Endothelial cell of umbilical vein (primary cell): ENCODE results near the gene CAPN1. TPM values are rescaled to one million over a fixed set of nuclear protein-coding genes. Genes with fewer than 3 reads are reported as not detected.
A peak's percentile ranks its signal among the peaks of the same experiment; 100 is the strongest.

Source experiments
- BruUV-seq: library from RNA; stranded (reverse); fragments of 400-500 nt; replicated peaks from 2 replicates; lab custom pipeline; 2021; lab: Mats Ljungman, UMichigan
- CTCF ChIA-PET: fragments of 300-600, 350-600 bp; sonication (Branson Sonifier 250); formaldehyde crosslinking; loops from one replicate; lab custom pipeline; 2021; ENCODE audit warnings: antibody characterized with exemption, inconsistent platforms; lab: Charles Lee
- POLR2A ChIA-PET: fragments of 300-600, 350-600 bp; sonication (Branson Sonifier 250); formaldehyde crosslinking; loops from one replicate; lab custom pipeline; 2021; ENCODE audit warnings: antibody characterized with exemption, inconsistent platforms; lab: Charles Lee
- DNase-seq: peaks from one replicate; pipeline ENCODE4 v3.0.0-alpha.2; 2011; ENCODE audit warnings: low read depth, low spot score
- FAIRE-seq: peaks from 2 replicates; lab custom pipeline; 2011; peaks lifted over from hg19 to GRCh38; lab: Jason Lieb, UNC
- H2AFZ ChIP-seq: 2 replicates; pipeline ENCODE4 v1.6.0; 2012; ENCODE audit warnings: low read depth, low read length, control low read depth, inconsistent platforms
- H3K27ac ChIP-seq: 2 replicates; pipeline ENCODE4 v1.5.1; 2011; ENCODE audit warnings: low read depth, mild to moderate bottlenecking, control low read depth, low read length, moderate library complexity; ENCODE audit not compliant: insufficient read depth
- H3K27me3 ChIP-seq, 2 experiments: 2 replicates each; pipeline versions ENCODE4 v1.6.0 to v1.6.1; 2011; ENCODE audit warnings: low read length in 2 of 2, mixed read lengths in 1 of 2; ENCODE audit not compliant: control insufficient read depth in 2 of 2, insufficient read depth in 2 of 2
- H3K36me3 ChIP-seq, 2 experiments: 2 replicates in 1 of 2; 3 replicates in 1 of 2; pipeline ENCODE4 v1.5.1; 2011; ENCODE audit warnings: low read length in 2 of 2, mild to moderate bottlenecking in 1 of 2, moderate library complexity in 1 of 2; ENCODE audit not compliant: control insufficient read depth in 2 of 2, insufficient read depth in 2 of 2; ENCODE audit errors: extremely low read depth in 1 of 2
- H3K4me1 ChIP-seq: 3 replicates; pipeline ENCODE4 v1.5.1; 2011; ENCODE audit warnings: mild to moderate bottlenecking, low read length; ENCODE audit not compliant: control insufficient read depth, insufficient read depth; ENCODE audit errors: extremely low read depth
- H3K4me2 ChIP-seq: 2 replicates; pipeline ENCODE4 v1.6.1; 2011; ENCODE audit warnings: low read length, control low read depth, mixed read lengths; ENCODE audit not compliant: insufficient read depth
- H3K4me3 ChIP-seq, 3 experiments: fragments of 200-600 bp in 1 of 3; sonication (generic), shearing (Covaris generic) in 1 of 3; replicated peaks in 1 of 3; 2 replicates each; pipeline ENCODE4 v1.5.1; 2011 to 2016; ENCODE audit warnings: control low read depth in 3 of 3, low read length in 3 of 3, mild to moderate bottlenecking in 2 of 3, inconsistent platforms in 1 of 3, low read depth in 1 of 3, moderate library complexity in 1 of 3; ENCODE audit not compliant: insufficient read depth in 1 of 3
- H3K79me2 ChIP-seq: 2 replicates; pipeline ENCODE4 v1.6.0; 2012; ENCODE audit warnings: low read length, inconsistent platforms; ENCODE audit not compliant: control insufficient read depth, insufficient read depth
- H3K9ac ChIP-seq: replicated peaks from 2 replicates; pipeline ENCODE3; 2011; ENCODE audit warnings: low read length, control low read depth; ENCODE audit not compliant: insufficient read depth; ENCODE audit errors: extremely low read depth
- H3K9me1 ChIP-seq: replicated peaks from 3 replicates; pipeline ENCODE4 v1.6.0; 2011; ENCODE audit warnings: mild to moderate bottlenecking, low read length; ENCODE audit not compliant: control insufficient read depth, insufficient read depth; ENCODE audit errors: extremely low read depth
- H3K9me3 ChIP-seq: replicated peaks from 2 replicates; pipeline ENCODE4 v1.5.1; 2012; ENCODE audit warnings: low read length, inconsistent platforms; ENCODE audit not compliant: control insufficient read depth, insufficient read depth
- H4K20me1 ChIP-seq: replicated peaks from 2 replicates; pipeline ENCODE3; 2011; ENCODE audit warnings: mild to moderate bottlenecking, low read length; ENCODE audit not compliant: control insufficient read depth, insufficient read depth; ENCODE audit errors: extremely low read depth
- POLR2A ChIP-seq: IDR thresholded peaks from 2 replicates; pipeline ENCODE4 v1.6.1; 2012; ENCODE audit warnings: low read depth, mild to moderate bottlenecking, control low read depth, low read length
- POLR2AphosphoS5 ChIP-seq: IDR thresholded peaks from 2 replicates; pipeline ENCODE4 v1.6.1; 2012; ENCODE audit warnings: low read depth, mild to moderate bottlenecking, control low read depth, low read length, moderate library complexity; ENCODE audit not compliant: insufficient read depth
- dilution Hi-C: fragments of 300-500 bp; cut with MboI; formaldehyde crosslinking; loops from one replicate; pipeline ENCODE4 v1.15.0; 2019; ENCODE audit warnings: low sequenced_read_pairs; ENCODE audit not compliant: extremely low pct_ligation_motif_present
- intact Hi-C: fragments of 100-400 bp; cut with micrococcal nuclease; formaldehyde crosslinking; loops from one replicate; pipeline ENCODE4 v1.10.0; 2022
- polyA plus RNA-seq, 4 experiments: library from polyadenylated mRNA; depleted of rRNA in 3 of 4; stranded (reverse) in 3 of 4; unstranded in 1 of 4; fragments of >200 nt; gene quantifications; 2 replicates each; pipeline versions ENCODE4 v1.2.1 to v1.2.3, GENCODE V29; 2011 to 2012; ENCODE audit warnings: missing spikeins in 1 of 4
- total RNA-seq: library from RNA; stranded (reverse); gene quantifications from 2 replicates; pipeline ENCODE4 v1.2.3, GENCODE V29; 2021
- TF ChIP-seq, protein P1 (sequence below), 2 donors: IDR thresholded peaks; 1 replicate in 1 of 2; 2 replicates in 1 of 2; pipeline ENCODE4 v1.5.1; 2011; ENCODE audit warnings: low read length in 2 of 2, mild to moderate bottlenecking in 2 of 2, moderate library complexity in 2 of 2, control low read depth in 1 of 2, inconsistent platforms in 1 of 2, low read depth in 1 of 2; ENCODE audit not compliant: insufficient read depth in 1 of 2; ENCODE audit errors: extremely low read depth in 1 of 2

CAPN1 gene
- total and polyA plus RNA-seq, 2 donors (not counting 3 experiments of a cell fraction or from before 2014, with no cell fraction given) = 217 to 218 TPM

DNA sequence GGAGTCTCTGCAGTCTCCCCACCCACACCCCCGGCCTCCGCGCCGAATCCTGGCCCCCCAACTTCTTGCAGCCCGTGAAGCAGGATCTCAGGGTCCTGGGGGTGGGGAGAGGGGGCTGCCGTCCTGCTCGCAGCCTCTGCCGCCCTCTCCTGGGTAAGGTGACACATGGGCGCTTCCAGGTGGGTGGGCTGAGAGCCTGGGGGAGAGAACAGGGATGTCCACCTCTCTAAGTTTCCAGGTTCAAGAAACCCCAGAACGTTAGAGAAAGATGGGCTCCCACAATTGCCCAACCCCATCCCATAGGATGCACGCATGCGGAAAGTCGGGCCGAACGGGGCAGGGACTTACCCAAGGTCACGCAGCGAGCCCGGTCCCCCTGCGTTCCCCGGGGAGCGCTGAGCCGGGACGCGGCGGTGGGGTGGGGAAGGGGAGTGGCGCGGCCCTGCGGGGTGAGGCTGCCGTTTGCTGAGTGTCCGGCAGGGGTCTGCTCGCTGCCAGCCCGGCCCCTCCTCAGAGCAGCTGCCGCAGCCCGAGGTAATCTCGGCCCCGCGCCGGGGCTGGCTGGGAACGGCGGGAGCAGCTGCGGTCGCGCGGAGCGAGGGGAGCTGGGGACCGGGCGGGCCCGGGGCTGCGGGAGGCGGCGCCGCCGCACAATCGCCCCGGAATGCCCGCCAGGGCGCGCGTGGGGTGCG is 705 bp upstream of the CAPN1 start:
- peak overlapping the region; percentile 23 for H3K27ac ChIP-seq
- ChIA-PET POLR2A (interaction anchor here (1.0 to 1.8 kb wide), 3 partner anchors 12 to 59 kb away, joined by 3 to 7 read pairs (median 4); partner anchors contain the start of genes FAU, MRPL49 and SYVN1), CTCF (interaction anchor here (1.0 to 3.4 kb wide), 15 partner anchors 11 to 149 kb away, joined by 3 to 27 read pairs (median 6); partner anchors contain the start of genes FAU, MRPL49, POLA2 and SPDYC)
- no TSS peak for BruUV-seq
- H3K4me3 ChIP-seq = peak overlapping the region; percentile 54 to 86 (median 57)
- peak overlapping the region; percentile 83 for H2AFZ ChIP-seq
- dilution Hi-C loops = no loop called here
- FAIRE-seq = peak; percentile 38
- H3K9me3 ChIP-seq = no peaks in the 10 kb centered on the region
- peak; percentile 67 for DNase-seq
- H3K9ac ChIP-seq = peak overlapping the region; percentile 83
- intact Hi-C loops = loop anchor here (1.0 to 2.0 kb wide), 2 partner anchors 47 to 64 kb away; partner anchors contain the start of genes SYVN1 and ZNHIT2
- no peaks in the 10 kb centered on the region for H3K9me1 ChIP-seq
- TF ChIP-seq, protein P1, sequence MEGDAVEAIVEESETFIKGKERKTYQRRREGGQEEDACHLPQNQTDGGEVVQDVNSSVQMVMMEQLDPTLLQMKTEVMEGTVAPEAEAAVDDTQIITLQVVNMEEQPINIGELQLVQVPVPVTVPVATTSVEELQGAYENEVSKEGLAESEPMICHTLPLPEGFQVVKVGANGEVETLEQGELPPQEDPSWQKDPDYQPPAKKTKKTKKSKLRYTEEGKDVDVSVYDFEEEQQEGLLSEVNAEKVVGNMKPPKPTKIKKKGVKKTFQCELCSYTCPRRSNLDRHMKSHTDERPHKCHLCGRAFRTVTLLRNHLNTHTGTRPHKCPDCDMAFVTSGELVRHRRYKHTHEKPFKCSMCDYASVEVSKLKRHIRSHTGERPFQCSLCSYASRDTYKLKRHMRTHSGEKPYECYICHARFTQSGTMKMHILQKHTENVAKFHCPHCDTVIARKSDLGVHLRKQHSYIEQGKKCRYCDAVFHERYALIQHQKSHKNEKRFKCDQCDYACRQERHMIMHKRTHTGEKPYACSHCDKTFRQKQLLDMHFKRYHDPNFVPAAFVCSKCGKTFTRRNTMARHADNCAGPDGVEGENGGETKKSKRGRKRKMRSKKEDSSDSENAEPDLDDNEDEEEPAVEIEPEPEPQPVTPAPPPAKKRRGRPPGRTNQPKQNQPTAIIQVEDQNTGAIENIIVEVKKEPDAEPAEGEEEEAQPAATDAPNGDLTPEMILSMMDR (IDR thresholded peaks at IDR 0.05; ENCODE audit: extremely low read depth in 1 of 2, insufficient read depth in 1 of 2, low read depth in 1 of 2, low read length in 2 of 2) = peak; percentile 44 to 68
- TF ChIP-seq POLR2A = no peak
- peak; percentile 11 for TF ChIP-seq POLR2AphosphoS5
- H3K4me1 ChIP-seq = peaks cover 9% of the 10 kb centered on the region
- peak overlapping the region; percentile 54 for H3K4me2 ChIP-seq
- H3K27me3 ChIP-seq = no peaks in the 10 kb centered on the region
- no peaks in the 10 kb centered on the region for H4K20me1 ChIP-seq
- H3K79me2 ChIP-seq = peaks cover 22% of the 10 kb centered on the region
- peaks cover 0 to 3% of the 10 kb centered on the region in 2 experiments for H3K36me3 ChIP-seq
